GM21526 (cell line): ENCODE measurements around the gene UNKL.

Experiments used
- ATAC-seq: cut with Tn5 transposase; IDR thresholded peaks from one replicate; pipeline ENCODE4 v1.9.1; 2021; ENCODE audit warnings: moderate library complexity; ENCODE audit not compliant: unreplicated experiment, low FRiP score

UNKL gene

DNA sequence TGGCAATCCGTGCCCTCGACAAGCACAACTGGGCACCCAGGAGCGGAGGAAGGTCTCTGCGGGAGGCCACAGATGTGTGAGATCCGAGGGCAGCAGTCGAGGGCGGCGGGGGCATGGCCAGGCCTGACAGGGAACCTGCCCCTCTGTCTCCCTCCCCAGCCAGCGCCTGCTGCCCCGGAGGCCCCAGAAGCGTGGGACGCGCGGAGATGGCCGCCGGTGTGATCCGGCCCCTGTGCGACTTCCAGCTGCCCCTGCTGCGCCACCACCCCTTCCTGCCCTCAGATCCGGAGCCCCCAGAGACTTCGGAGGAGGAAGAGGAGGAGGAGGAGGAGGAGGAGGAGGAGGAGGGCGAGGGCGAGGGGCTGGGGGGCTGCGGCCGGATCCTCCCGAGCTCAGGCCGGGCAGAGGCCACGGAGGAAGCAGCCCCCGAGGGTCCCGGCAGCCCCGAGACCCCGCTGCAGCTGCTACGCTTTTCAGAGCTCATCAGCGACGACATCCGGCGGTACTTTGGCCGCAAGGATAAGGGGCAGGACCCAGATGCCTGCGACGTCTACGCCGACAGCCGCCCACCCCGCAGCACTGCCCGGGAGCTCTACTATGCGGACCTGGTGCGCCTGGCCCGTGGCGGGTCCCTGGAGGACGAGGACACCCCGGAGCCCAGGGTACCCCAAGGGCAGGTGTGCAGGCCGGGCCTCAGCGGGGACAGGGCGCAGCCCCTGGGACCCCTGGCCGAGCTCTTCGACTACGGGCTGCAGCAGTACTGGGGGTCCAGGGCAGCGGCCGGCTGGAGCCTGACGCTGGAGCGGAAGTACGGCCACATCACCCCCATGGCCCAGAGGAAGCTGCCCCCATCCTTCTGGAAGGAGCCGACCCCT lies 18.1 kb upstream of the UNKL start:
- ATAC-seq, result no peak

DNA sequence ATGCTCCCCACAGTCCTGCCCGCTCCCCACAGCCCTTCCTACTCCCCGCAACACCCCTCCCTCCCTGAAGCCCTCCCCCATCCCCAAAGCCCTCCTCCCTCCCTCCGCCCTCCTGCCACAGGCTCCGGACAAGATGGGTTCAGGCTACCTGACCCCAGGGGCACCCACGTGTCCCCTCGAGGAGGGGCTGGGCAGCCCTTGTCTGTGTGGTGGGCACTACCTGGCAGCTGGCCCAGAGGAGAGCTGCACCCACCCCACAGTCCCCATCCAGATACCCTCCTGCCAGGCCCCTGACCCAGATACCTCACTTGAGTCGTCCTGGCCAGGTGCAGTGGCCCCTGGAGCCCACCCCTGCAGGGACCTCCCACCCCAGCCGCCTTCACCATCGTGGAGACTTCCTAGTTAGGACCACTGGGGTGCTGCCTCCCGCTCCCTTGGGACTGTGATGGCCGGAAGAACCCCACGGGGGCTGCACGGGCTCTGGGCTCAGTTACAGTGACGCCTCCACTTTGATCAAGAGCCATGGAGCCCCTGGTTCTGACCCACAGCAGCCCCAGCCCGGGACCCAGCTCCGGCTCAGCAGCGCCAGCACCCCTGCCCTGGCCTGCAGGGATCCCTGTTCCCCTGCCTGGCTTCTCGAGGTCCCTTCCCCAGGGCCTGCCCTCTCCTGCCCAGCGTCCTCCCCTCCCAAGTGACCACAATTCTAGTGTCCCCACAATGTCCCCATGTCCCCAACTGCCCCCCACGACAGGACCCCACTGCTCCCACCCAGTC lies 17.2 kb upstream of the UNKL start:
- no peak for ATAC-seq

DNA sequence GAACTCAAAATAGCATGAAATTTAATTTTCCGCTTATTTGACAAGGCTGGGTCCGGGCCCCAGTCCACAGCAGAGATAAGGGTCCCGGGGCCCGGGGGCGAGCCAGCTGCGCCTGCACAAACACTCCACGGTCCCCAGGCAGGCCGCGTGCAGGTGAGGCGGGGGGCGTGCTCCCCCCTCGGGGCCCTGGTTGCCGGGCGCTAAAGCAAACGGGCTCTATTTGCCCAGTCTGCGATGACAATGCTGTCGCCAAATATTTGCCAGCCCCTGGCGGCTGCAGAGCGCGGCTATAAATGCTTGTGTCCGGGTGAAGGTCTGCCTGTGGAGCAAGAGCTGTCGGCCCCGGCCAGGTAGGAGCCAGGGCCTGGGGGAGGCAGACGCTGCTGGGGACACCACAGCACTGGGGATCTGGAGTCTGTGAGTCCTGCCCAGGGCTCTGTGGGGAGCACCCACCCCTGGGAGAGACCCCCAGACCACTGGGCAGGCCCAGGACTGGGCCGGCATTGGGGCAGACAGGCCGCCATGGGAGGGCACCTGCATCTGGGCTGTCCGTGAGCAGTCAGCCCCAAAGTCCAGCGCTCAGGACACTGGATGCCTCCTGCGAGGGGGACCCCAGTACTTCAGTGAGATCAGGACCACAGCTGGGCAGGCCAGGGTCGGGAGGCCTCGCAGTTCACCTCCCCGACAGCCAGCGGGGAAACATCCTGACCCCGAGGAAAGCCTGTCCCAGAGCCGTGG lies 16.4 kb upstream of the UNKL start, which contains the start of gene PERCC1:
Gene PERCC1, plus strand, starts transcription at position 320 of the 738 bp plus-strand sequence. CDS start 1,516 bp downstream, outside the sequence.
- ATAC-seq, result no peak

DNA sequence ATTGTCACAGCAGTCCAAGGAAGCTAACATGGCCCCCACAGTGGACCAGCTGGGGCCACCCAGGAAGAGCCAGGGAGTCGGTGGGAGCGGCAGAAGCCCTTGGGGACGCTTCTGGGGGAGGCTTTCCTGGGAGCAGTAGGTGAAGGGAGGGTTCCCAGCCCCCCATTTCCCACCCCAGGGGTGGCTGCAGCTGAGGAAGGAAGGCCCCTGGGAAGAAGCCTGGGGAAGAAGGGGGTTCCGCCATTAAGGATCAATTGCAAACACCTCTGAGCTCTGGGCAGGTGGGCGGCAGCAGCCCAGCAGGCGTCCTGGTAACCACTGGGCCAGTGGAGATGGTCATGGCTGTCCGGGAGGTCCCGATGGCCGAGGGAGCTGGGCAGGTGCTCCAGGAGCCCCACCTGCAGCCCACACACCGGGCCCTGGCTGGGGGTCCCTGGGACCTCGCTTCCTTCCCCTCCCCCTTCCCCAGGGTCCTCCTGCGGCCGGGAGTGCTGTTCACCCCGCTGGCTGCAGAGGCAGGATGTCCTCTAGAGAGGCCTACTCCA lies 15.8 kb upstream of the UNKL start:
- no peak for ATAC-seq

DNA sequence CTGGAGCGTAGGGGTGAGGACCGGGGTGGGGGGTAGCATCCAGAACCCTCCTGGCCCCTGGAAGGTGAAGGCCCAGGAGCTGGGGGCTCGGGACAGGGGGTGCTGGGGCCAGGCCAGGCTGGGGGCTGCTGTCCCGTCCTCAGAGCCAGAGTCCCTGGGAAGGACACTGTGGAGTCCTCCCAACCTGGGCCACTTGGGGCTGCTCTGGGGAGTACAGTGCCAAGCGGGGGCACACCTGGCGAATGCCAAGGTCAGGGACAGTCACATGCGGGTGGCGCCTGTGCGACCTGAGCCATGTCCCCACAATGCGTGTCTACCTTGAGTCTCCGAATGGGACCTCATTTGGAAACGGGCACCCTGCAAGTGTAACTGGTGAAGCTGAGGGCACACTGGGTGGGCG lies 15.1 kb upstream of the UNKL start:
- ATAC-seq, result no peak

DNA sequence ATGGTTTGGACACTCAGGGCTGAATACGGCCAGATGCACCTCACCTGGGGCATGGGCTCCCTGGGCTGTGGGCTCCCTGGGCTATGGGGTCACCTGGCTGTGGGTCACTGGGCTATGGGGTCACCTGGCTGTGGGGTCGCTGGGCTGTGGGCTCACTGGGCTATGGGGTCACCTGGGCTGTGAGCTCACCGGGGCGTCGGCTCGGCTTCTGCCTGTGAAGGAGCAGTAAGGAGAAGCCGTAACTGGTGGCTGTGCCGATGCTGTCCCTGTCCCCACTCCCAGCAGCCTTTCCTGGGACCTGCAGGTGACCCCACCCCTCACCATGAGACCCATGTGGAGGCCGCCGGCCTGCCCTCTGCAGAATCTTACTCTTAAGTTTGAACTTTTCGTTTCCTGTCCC lies 14.5 kb upstream of the UNKL start:
- no peak for ATAC-seq

DNA sequence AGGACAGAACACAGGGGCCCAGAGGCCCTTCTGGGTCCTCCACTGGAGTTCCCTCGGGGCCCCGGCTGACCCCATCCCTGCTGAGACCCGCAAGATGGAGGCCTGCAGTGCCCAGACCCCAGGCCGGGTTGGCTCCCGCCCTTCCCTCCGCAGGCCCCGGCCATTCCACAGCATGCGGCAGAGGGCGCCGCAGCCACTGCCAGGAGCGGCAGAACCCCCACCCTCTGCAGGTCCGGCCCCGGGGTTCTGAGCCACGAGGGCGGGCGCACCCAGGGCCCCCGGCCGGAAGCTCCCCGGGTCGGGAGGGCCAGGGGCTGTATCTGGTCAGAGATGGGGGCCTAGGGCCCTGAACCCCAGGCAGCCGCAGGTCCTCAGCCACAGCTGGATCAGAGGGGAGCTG lies 14.0 kb upstream of the UNKL start:
- ATAC-seq, result no peak

DNA sequence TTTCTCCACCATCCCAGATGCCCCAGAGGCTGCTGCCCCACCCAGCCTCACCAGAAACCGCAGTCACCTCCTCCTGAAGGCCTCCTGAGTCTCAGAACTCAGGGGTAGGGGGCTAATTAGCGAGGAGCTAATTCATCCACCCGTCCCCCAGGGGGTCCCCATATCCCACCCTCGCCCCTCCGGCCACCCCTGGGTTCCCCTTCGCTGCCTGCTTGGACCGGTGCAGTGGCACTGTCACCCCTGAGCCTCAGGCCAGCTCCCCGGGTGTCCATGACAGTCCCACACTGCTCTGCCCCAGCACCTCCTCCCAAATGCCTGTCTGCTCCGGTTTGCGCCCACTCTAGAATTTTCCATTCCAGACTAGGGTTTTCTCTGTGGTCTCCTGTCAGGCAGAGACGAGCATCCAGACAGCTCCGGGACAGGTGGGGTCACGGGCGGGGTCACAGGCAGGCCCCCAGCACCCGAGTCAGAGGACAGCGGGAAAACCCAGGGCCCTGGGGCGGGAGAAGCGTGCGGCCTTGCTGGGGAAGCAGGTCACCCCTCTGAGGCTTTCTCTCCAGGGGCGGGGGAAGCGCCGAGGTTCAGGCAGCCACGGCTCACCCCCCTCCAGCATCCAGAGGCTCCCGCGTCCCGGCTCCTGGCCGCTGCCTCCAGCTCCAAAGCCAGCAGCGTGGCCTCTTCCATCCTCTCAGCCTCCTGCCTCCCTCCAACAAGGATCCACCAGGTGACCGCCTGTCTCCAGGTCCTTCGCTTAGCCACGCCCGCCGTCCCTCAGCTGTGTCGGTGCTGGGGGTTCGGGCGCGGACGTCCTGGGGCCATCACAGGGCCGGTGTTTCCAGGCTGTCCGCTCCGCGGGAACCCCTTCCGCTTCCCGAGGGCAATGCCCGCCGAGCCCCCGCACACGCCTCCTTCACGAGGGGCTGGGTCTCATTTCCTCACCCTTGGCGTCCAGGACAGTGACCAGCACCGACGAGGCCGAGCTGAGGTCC lies 13.3 kb upstream of the UNKL start:
- no peak for ATAC-seq

DNA sequence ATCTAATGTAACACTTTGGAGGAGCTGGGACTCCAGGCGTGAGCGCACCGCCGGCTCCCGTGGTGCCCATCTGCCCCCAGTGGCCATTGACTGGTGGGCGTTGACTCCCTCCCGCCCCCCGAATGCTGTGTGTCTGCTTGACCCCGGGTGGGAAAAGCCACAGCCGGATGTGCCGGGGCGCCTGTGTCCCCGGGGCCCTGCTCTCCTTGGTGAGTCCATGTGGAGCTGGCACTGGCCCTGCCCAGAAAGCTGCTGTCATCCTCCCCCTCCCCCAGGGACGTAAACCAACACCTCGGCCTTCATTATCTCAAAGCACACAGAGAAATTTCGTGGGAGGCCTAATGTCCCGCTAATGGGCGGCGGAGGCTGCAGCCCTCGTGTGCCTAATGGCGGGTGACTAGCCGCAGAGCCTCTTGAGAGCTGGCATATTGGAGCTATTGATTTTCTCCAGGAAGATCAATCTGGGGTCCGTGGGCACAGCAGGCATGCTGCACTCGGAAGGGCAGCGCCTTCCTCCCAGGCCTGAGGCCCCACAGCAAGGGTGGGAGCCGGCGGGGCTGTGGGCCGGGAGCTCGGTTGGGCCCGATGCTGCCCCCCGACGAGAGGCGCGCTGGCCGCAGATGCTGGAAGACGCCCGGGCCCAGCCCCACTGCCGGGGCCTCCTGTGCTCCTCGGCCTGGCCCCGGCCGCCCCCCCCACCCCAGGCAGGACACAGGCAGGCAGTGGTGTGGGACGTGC lies 12.4 kb upstream of the UNKL start:
- no peak for ATAC-seq

DNA sequence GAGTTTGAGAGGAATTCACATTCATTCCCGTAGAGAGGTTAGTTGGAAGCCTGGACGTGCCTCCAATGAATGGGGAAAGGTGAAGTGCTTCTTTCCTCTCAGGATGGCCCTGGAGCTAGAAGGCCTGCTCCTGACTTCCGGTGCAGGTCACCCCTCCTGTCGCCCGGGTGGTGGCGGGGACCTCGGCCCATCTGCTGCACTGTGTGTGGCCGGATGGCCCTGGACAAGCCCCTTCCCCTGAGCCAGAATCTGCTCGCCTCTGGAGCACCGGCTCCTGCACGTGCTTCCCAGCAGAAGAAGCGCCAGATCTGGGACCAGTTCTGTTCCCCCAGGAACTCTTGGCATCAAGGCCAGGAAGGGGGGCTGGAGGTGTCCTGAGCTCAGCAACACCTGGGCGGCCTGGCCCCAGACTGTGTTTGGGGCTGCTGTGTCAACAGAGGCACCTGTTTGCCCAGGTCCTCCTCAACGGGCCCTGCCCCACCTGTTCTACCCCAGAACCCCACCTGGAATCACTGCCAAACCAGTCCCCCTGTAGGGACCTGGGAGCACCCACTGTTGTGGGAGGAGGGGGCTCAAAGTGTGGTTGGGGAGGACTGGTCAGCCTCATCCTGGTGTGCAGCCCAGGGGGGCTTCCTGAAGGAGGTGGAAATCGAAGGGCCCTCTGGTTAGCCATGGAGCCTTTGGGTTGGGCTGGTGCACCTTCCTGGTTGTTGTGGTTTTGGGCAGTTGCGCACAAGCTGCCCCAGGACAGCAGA lies 11.3 kb upstream of the UNKL start:
- no peak for ATAC-seq

DNA sequence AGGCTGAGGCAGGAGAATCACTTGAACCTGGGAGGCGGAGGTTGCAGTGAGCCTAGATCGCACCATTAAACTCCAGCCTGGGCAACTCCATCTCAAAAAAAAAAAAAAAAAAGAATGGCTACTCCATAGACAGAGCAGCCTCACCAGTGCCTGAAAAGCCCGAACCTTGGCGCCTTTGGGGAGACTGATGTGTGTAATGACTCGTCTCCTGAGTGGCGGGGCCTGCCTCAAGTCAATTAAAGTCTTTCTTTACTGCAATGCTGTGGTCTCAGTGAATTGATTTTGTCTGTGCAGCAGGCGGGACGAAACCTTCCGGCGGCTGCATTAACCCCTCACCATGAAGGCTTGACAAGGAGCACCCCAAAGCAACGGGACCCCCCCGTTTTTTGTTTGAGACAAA lies 9.5 kb upstream of the UNKL start:
- no peak for ATAC-seq

DNA sequence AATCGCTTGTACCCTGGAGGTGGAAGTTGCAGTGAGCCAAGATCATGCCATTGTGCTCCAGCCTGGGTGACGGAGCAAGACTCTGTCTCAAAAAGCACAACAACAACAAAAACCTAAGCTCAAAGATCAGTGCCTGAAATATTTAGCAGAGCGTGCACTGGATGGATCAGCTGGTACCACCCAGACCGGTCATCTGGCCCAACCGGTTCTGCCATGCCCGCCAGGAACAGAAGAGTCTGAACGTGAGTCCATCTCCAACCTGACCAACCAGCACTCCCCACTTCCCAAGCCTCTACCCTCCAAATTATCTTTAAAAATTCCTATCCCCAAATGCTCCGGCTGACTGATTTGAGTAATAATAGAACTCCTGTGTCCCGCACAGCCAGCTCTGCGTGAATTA lies 7.6 kb upstream of the UNKL start:
- no peak for ATAC-seq

DNA sequence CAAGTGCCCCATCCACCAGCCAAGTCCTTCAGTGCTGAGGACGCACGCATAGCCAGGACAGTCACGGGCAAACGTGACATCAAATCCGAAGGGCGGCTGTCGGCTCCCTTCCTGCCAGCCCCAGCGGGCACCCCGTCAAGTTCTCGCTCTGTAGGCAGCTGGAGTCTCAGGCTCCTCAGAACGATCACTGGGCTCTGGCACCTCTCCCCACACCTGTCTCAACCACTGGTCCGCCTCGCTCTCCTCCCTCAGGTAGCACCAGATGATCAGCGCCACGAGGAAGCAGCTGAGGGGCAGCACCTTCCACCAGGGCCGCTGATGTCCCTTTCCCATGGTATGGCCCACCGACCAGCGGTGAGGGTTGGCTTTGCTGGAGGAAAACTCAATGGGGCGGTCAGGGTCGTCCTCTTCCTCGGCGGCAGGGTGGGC lies 5.6 kb upstream of the UNKL start:
- peak; percentile 22 for ATAC-seq

DNA sequence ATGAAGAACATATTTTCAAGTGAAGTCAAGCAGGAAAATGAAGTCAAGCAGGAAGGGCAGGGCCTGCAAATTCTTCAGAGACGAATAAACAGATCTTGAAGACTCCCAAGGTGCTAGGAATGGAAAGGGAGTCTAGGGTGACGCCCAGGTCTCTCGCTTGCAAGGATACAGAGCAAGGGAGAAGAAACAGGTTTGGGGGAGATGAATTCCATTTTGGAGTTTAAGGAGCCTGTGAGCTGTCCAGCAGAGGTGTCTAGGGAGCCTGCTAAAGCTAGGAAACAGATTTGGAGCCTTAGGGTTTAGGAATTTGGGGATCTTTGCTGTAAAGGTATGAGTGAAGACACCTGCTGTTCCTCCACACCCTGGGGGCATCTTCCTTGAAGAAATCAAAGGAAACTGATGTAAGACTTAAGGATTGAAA lies 2.0 kb upstream of the UNKL start:
- ATAC-seq, result no peak

DNA sequence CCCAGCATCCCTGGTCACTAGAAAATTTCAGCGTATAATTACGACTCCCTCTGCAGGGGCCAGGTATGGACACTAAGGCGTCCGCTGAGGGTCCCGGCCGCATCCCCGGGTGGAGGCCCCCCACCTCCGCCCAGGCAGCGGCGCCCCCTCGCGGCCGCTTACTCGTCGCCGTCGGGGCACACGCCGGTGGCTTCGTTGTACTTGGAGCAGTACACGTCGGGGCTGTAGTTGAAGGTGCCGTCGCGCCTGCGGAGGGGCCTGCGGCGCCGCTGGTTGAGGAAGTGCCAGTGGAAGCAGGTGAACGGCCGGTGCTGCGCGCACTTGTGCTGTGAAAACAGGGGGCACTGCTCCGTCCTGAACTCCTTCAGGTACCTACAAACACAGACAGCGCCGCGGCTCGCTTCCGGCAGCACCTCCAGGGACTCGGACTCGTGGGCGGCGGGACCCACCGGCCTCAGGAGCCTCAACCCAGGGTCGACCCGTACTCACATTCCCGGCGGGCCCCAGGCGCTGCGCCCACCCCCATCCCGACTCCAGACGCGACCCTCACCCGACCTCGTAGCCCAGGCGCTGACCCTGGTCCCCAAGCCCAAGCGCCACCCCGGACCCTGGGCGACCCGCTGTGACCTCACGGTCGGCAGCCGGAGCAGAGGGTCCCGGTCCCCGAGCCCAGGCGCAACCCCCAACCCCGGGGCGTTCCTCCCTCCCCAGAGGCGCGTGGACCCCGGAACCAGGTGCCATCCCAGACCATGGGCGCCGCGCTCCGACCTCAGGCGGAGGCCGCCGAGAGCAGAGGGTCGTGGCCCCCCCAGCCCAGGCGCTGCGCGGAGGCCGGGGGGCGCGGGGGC lies 596 bp downstream of the UNKL start:
- ATAC-seq, result no peak

DNA sequence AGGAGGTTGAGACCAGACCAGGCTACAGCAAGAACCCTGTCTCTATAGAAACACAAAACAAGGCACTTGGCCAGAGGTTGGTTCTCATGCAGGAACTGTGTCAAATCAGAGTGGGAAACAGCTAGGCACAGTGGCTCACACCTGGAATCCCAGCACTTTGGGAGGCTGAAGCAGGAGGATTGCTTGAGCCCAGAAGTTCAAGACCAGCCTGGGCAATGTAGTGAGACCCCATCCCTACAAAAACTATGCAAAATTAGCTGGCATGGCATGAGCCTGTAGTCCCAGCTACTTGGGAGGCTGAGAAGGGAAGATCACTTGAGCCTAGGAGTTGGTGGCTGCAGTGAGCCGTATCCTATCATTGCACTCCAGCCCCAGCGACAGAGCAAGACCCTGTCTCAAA lies 1.7 kb downstream of the UNKL start:
- no peak for ATAC-seq

DNA sequence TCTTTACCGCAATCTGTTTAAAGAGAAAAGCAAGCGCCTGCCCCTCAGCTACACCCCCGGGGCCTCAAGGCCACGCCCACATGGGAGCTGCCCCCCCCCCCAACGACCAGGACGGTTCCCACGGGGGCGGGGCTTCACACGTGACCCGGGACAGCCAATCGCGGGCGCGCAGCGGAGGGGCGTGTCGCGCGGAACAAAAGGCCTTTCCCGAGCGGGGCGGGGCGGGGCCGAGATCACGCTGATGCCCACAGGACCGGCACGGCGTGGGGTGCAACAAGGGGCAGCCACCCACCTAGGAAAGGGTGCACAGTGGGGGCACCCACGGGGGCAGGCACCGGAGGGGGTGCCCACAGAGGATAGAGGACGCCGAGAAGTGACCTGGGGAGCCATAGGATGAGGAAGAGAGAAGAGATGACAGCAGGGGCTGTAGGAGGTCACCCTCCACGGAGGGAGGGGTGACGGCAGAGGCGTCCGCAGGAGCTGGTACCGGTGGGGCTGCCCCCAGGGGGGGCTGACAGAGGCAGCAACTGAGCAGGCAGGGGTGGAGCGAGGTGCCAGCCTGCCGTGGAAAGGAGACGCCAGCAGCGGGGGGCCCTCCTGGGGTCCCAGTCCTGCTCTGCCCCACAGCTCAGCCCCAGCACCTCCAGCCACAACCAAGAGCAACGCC lies 6.2 kb downstream of the UNKL start:
- ATAC-seq, result peak; percentile 64
